HG03439 (cell line): ENCODE data around the gene SVOP.

Source experiments
- ATAC-seq: cut with Tn5 transposase; IDR thresholded peaks from one replicate; pipeline ENCODE4 v1.9.1; 2021; ENCODE audit warnings: mild to moderate bottlenecking, moderate library complexity; ENCODE audit not compliant: unreplicated experiment

Gene SVOP

GRCh38 chr12:108939594-108939993 is 81.3 kb downstream of the SVOP start:
- ATAC-seq = no peak

GRCh38 chr12:108938247-108938924 is 82.5 kb downstream of the SVOP start:
- ATAC-seq = no peak

- ATAC-seq = no peak
These were observed 85.6 kb downstream of the SVOP start for GRCh38 chr12:108935159-108935763.

- ATAC-seq = no peak
These were observed 86.9 kb downstream of the SVOP start for GRCh38 chr12:108933949-108934348.

- ATAC-seq = no peak
These were observed 90.1 kb downstream of the SVOP start for GRCh38 chr12:108930756-108931155.

GRCh38 chr12:108930155-108930554 is 90.7 kb downstream of the SVOP start:
- ATAC-seq = no peak

GRCh38 chr12:108928695-108929094 is 92.2 kb downstream of the SVOP start:
- ATAC-seq = no peak

GRCh38 chr12:108922918-108923317 is 98.0 kb downstream of the SVOP start:
- no peak for ATAC-seq

- no peak for ATAC-seq
These were observed 98.9 kb downstream of the SVOP start for GRCh38 chr12:108921946-108922345.

- ATAC-seq = no peak
These were observed 101.8 kb downstream of the SVOP start for GRCh38 chr12:108918960-108919642.

- ATAC-seq = no peak
These were observed 102.7 kb downstream of the SVOP start for GRCh38 chr12:108918206-108918605.

GRCh38 chr12:108916336-108916735 is 104.5 kb downstream of the SVOP start:
- ATAC-seq = no peak

- no peak for ATAC-seq
These were observed 105.2 kb downstream of the SVOP start for GRCh38 chr12:108915632-108916133.

GRCh38 chr12:108914121-108914531 is 106.7 kb downstream of the SVOP start:
- ATAC-seq = no peak

GRCh38 chr12:108912361-108912760 is 108.5 kb downstream of the SVOP start:
- ATAC-seq = no peak

- no peak for ATAC-seq
These were observed 109.0 kb downstream of the SVOP start for GRCh38 chr12:108911915-108912314.

GRCh38 chr12:108910336-108910735 is 110.5 kb downstream of the SVOP start:
- ATAC-seq = no peak

- ATAC-seq = no peak
These were observed 113.0 kb downstream of the SVOP start for GRCh38 chr12:108907839-108908351.

- no peak for ATAC-seq
These were observed 113.9 kb downstream of the SVOP start for GRCh38 chr12:108906971-108907370.

GRCh38 chr12:108905725-108906124 is 115.1 kb downstream of the SVOP start:
- no peak for ATAC-seq

- ATAC-seq = no peak
These were observed 121.7 kb downstream of the SVOP start for GRCh38 chr12:108899145-108899544.

- ATAC-seq = no peak
These were observed 124.1 kb downstream of the SVOP start for GRCh38 chr12:108896817-108897216.
